ENCODE results near the gene AGBL5. TPM values are rescaled to one million over a fixed set of nuclear protein-coding genes. Genes with fewer than 3 reads are reported as not detected.

AGBL5 gene
- total RNA-seq, 1 experiment from 2014 or later, result 55.4 TPM

- H3K79me2 ChIP-seq (ENCODE audit: insufficient read depth, low read length), result no peaks in the 10 kb centered on the region
- H4K5ac ChIP-seq (ENCODE audit: insufficient read length, low read depth, low read length), result no peak overlapping the region
- TF ChIP-seq CTCF (conservative IDR thresholded peaks at IDR 0.05), result peak; percentile 41; the same call in 2 of the 3 replicates
- no peak overlapping the region for H3T11ph ChIP-seq (ENCODE audit: low read length)
- no peak overlapping the region for H3K18ac ChIP-seq (ENCODE audit: insufficient read length, low read depth, low read length)
- Mint-ChIP-seq H3K36me3 (ENCODE audit: insufficient read depth in 1 of 3, low read depth in 3 of 3) (peaks cover 2 to 19% (median 9%) of the 10 kb centered on the region in 3 experiments), H3K4me1 (peaks cover 5 to 16% of the 10 kb centered on the region in 2 experiments), H3K27ac (peak overlapping the region in 1 of 3 experiments; percentile 60; a peak in 2 of 7 replicates), H3K9me3 (no peaks in the 10 kb centered on the region; a peak in 1 of 5 replicates), H3K4me3 (no peak overlapping the region), H3K27me3 (ENCODE audit: low read depth) (no peaks in the 10 kb centered on the region; the same call in 1 of the 2 replicates)
- no peak overlapping the region for H4K8ac ChIP-seq (replicated peaks; ENCODE audit: insufficient read length, low read depth, low read length)
- no peak overlapping the region for H2BK12ac ChIP-seq (ENCODE audit: insufficient read length, low read depth, low read length)
- no peaks in the 10 kb centered on the region for H4K20me1 ChIP-seq (ENCODE audit: control insufficient read depth, insufficient read depth, insufficient read length)
- no peak overlapping the region for H2AFZ ChIP-seq (ENCODE audit: low read length)
- H3K14ac ChIP-seq (ENCODE audit: insufficient read depth, low read length), result no peak overlapping the region
- no peak overlapping the region for H3K27ac ChIP-seq (ENCODE audit: insufficient read length, low read depth, low read length)
- no peak overlapping the region for H3K4me2 ChIP-seq (ENCODE audit: insufficient read depth, insufficient read length, low read length)
- H3K4me1 ChIP-seq (ENCODE audit: insufficient read depth, low read length), result no peaks in the 10 kb centered on the region
- H3K27me3 ChIP-seq (ENCODE audit: insufficient read depth, low read length), result no peaks in the 10 kb centered on the region; the same call in 1 of the 2 replicates
- peak; percentile 58 for DNase-seq
- no peak overlapping the region for H3K23ac ChIP-seq (ENCODE audit: insufficient read length, low read depth, low read length)
- H3K4ac ChIP-seq (ENCODE audit: low read depth, low read length), result no peak overlapping the region
- no peak overlapping the region for H2BK120ac ChIP-seq (ENCODE audit: low read depth, low read length, poor library complexity, severe bottlenecking)
- H3K56ac ChIP-seq (ENCODE audit: insufficient read length, low read depth, low read length), result no peak overlapping the region
- no peak overlapping the region for H2AK5ac ChIP-seq (ENCODE audit: insufficient read length, low read length)
- H2BK15ac ChIP-seq (ENCODE audit: low read depth, low read length), result no peak overlapping the region
- no peak overlapping the region for H2BK5ac ChIP-seq (ENCODE audit: insufficient read length, low read length)
- H3K23me2 ChIP-seq (ENCODE audit: insufficient read length, low read depth, low read length, poor library complexity, severe bottlenecking), result no peaks in the 10 kb centered on the region
- no CpG with 5 or more reads among the region's 12 CpGs for whole genome bisulfite sequencing (ENCODE audit: extremely low coverage, insufficient read length, low lambda C conversion rate)
- H3K9me3 ChIP-seq (ENCODE audit: control insufficient read depth, low read depth, low read length), result no peaks in the 10 kb centered on the region
- no peak overlapping the region for H2BK20ac ChIP-seq (ENCODE audit: low read depth, low read length, poor library complexity, severe bottlenecking)
- no peak overlapping the region for H3K9ac ChIP-seq (ENCODE audit: extremely low read depth, insufficient read length, low read length)
- no peak overlapping the region for H4K91ac ChIP-seq (ENCODE audit: insufficient read length, low read depth, low read length)
- no peaks in the 10 kb centered on the region for H3K79me1 ChIP-seq (ENCODE audit: insufficient read depth, low read depth, low read length, poor library complexity, severe bottlenecking)
Measured at GRCh38 chr2:27024812-27025211, 26.7 kb upstream of the AGBL5 start.
